HEK293 (cell line): ENCODE measurements around the gene MYBPH.

Source experiments
- CTCF ChIA-PET: fragments of 350-600 bp; formaldehyde crosslinking; extraction: SDS; loops from one replicate; lab custom pipeline; 2021; ENCODE audit warnings: antibody characterized with exemption; lab: Yijun Ruan, JAX
- POLR2A ChIA-PET: fragments of 300-600 bp; formaldehyde crosslinking; extraction: SDS; loops from one replicate; lab custom pipeline; 2020; ENCODE audit warnings: antibody characterized with exemption, inconsistent platforms; lab: Yijun Ruan, JAX
- H3K27ac ChIP-seq: fragments of 200-500 bp; sonication (Bioruptor generic); 2 replicates; pipeline ENCODE4 v1.5.1; 2014; ENCODE audit warnings: low read depth, low read length, control low read depth, inconsistent platforms; ENCODE audit errors: extremely low read depth
- H3K36me3 ChIP-seq, 2 experiments: fragments of 200-500 bp in 1 of 2; sonication (Bioruptor generic) in 1 of 2; 1 replicate in 1 of 2; 2 replicates in 1 of 2; pipeline ENCODE4 v1.5.1; 2014 to 2017; ENCODE audit warnings: inconsistent platforms in 2 of 2, low read length in 2 of 2; ENCODE audit not compliant: control insufficient read depth in 2 of 2, insufficient read depth in 1 of 2
- H3K4me1 ChIP-seq: fragments of 200-500 bp; sonication (Bioruptor generic); 2 replicates; pipeline ENCODE4 v1.5.1; 2014; ENCODE audit warnings: mild to moderate bottlenecking, low read length, inconsistent platforms; ENCODE audit not compliant: control insufficient read depth, insufficient read depth
- H3K4me3 ChIP-seq: 2 replicates; pipeline ENCODE4 v1.5.1; 2011; ENCODE audit warnings: low read depth, mild to moderate bottlenecking, control low read depth, low read length, moderate library complexity
- H3K9me3 ChIP-seq: fragments of 200-500 bp; sonication (Bioruptor generic); 2 replicates; pipeline ENCODE4 v1.5.1; 2014; ENCODE audit warnings: low read depth, low read length, inconsistent platforms; ENCODE audit not compliant: control insufficient read depth, insufficient read depth
- BCL6B ChIP-seq: fragments of 450-650 bp; formaldehyde crosslinking; IDR thresholded peaks from 2 replicates; pipeline ENCODE4 v1.5.1; 2017; ENCODE audit warnings: missing biosample characterization, missing genetic modification characterization
- HOXD13 ChIP-seq: sonication (generic); formaldehyde crosslinking; IDR thresholded peaks from 2 replicates; pipeline ENCODE4 v1.8.0; 2022; ENCODE audit warnings: missing genetic modification reagents, borderline replicate concordance
- SALL2 ChIP-seq: fragments of 450-650 bp; formaldehyde crosslinking; IDR thresholded peaks from 2 replicates; pipeline ENCODE4 v1.5.0; 2017; ENCODE audit warnings: missing biosample characterization, mild to moderate bottlenecking, missing genetic modification characterization, borderline replicate concordance
- TCF7L2 ChIP-seq: IDR thresholded peaks from 2 replicates; pipeline ENCODE4 v1.6.1; 2011; ENCODE audit warnings: low read depth, mild to moderate bottlenecking, inconsistent platforms, low read length, moderate library complexity, borderline replicate concordance
- ZBTB17 ChIP-seq: fragments of 450-650 bp; formaldehyde crosslinking; IDR thresholded peaks from 2 replicates; pipeline ENCODE4 v1.5.1; 2016; ENCODE audit warnings: missing biosample characterization, missing genetic modification characterization
- ZEB2 ChIP-seq: fragments of 450-650 bp; formaldehyde crosslinking; IDR thresholded peaks from 2 replicates; pipeline ENCODE4 v1.5.1; 2016; ENCODE audit warnings: missing biosample characterization, missing genetic modification characterization
- ZNF18 ChIP-seq: fragments of 450-650 bp; formaldehyde crosslinking; IDR thresholded peaks from 2 replicates; pipeline ENCODE4 v1.5.1; 2016; ENCODE audit warnings: missing biosample characterization, missing genetic modification characterization
- ZNF23 ChIP-seq: fragments of 450-650 bp; formaldehyde crosslinking; IDR thresholded peaks from 2 replicates; pipeline ENCODE4 v1.5.1; 2016; ENCODE audit warnings: missing biosample characterization, missing genetic modification characterization, borderline replicate concordance
- ZNF266 ChIP-seq: fragments of 450-650 bp; formaldehyde crosslinking; IDR thresholded peaks from 2 replicates; pipeline ENCODE4 v1.5.1; 2016; ENCODE audit warnings: missing biosample characterization, missing genetic modification characterization, low read depth
- ZNF292 ChIP-seq: fragments of 450-650 bp; formaldehyde crosslinking; IDR thresholded peaks from 2 replicates; pipeline ENCODE4 v1.5.1; 2016; ENCODE audit warnings: low read depth, missing biosample characterization, missing genetic modification characterization, borderline replicate concordance
- ZNF426 ChIP-seq: fragments of 450-650 bp; formaldehyde crosslinking; IDR thresholded peaks from 2 replicates; pipeline ENCODE4 v1.5.1; 2017; ENCODE audit warnings: missing biosample characterization, missing genetic modification characterization, mild to moderate bottlenecking, inconsistent platforms, moderate library complexity
- ZNF433 ChIP-seq: fragments of 450-650 bp; formaldehyde crosslinking; IDR thresholded peaks from 2 replicates; pipeline ENCODE4 v1.5.1; 2016; ENCODE audit warnings: missing biosample characterization, missing genetic modification characterization, low read depth
- ZNF510 ChIP-seq: fragments of 450-650 bp; formaldehyde crosslinking; IDR thresholded peaks from 2 replicates; pipeline ENCODE4 v1.5.1; 2018; ENCODE audit warnings: mild to moderate bottlenecking, missing genetic modification characterization, missing biosample characterization; ENCODE audit not compliant: insufficient replicate concordance
- ZNF513 ChIP-seq: fragments of 450-650 bp; IDR thresholded peaks from 2 replicates; pipeline ENCODE4 v1.5.1; 2018; ENCODE audit warnings: missing biosample characterization, missing genetic modification characterization
- ZNF600 ChIP-seq: fragments of 450-650 bp; formaldehyde crosslinking; IDR thresholded peaks from 2 replicates; pipeline ENCODE4 v1.5.1; 2016; ENCODE audit warnings: missing biosample characterization, missing genetic modification characterization
- ZNF623 ChIP-seq: fragments of 450-650 bp; formaldehyde crosslinking; IDR thresholded peaks from 2 replicates; pipeline ENCODE4 v1.5.1; 2016; ENCODE audit warnings: missing biosample characterization, missing genetic modification characterization
- ZNF658 ChIP-seq: fragments of 450-650 bp; formaldehyde crosslinking; IDR thresholded peaks from 2 replicates; pipeline ENCODE4; 2016; ENCODE audit warnings: missing biosample characterization, missing genetic modification characterization
- ZNF76 ChIP-seq: fragments of 450-650 bp; formaldehyde crosslinking; IDR thresholded peaks from 2 replicates; pipeline ENCODE4; 2016; ENCODE audit warnings: low read depth, missing biosample characterization, missing genetic modification characterization, borderline replicate concordance
- ZSCAN23 ChIP-seq: fragments of 450-650 bp; formaldehyde crosslinking; IDR thresholded peaks from 2 replicates; pipeline ENCODE4 v1.5.1; 2016; ENCODE audit warnings: missing biosample characterization, missing genetic modification characterization
- TF ChIP-seq, protein P1 (sequence below): fragments of 450-650 bp; formaldehyde crosslinking; IDR thresholded peaks from 2 replicates; pipeline ENCODE4 v1.5.1; 2016; ENCODE audit warnings: missing biosample characterization, missing genetic modification characterization

The MYBPH gene

GRCh38 chr1:203223012-203223775 is 47.6 kb upstream of the MYBPH start (continued):
- no peak for TF ChIP-seq BCL6B (tag by site-specific recombination)
- TF ChIP-seq ZSCAN23 (tag by site-specific recombination), result no peak

GRCh38 chr1:203219934-203220333 is 44.3 kb upstream of the MYBPH start:
- POLR2A ChIA-PET, result no interaction called here
- Histone ChIP-seq H3K9me3 (no peaks in the 10 kb centered on the region), H3K4me1 (no peaks in the 10 kb centered on the region)
- TF ChIP-seq, protein P1, sequence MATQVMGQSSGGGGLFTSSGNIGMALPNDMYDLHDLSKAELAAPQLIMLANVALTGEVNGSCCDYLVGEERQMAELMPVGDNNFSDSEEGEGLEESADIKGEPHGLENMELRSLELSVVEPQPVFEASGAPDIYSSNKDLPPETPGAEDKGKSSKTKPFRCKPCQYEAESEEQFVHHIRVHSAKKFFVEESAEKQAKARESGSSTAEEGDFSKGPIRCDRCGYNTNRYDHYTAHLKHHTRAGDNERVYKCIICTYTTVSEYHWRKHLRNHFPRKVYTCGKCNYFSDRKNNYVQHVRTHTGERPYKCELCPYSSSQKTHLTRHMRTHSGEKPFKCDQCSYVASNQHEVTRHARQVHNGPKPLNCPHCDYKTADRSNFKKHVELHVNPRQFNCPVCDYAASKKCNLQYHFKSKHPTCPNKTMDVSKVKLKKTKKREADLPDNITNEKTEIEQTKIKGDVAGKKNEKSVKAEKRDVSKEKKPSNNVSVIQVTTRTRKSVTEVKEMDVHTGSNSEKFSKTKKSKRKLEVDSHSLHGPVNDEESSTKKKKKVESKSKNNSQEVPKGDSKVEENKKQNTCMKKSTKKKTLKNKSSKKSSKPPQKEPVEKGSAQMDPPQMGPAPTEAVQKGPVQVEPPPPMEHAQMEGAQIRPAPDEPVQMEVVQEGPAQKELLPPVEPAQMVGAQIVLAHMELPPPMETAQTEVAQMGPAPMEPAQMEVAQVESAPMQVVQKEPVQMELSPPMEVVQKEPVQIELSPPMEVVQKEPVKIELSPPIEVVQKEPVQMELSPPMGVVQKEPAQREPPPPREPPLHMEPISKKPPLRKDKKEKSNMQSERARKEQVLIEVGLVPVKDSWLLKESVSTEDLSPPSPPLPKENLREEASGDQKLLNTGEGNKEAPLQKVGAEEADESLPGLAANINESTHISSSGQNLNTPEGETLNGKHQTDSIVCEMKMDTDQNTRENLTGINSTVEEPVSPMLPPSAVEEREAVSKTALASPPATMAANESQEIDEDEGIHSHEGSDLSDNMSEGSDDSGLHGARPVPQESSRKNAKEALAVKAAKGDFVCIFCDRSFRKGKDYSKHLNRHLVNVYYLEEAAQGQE (tag by site-specific recombination), result peak; percentile 93
- TF ChIP-seq TCF7L2, result no peak
- TF ChIP-seq ZNF18 (tag by site-specific recombination), result no peak
- TF ChIP-seq, all 188 proteins: peak for 1
- Histone ChIP-seq H3K36me3 (no peaks in the 10 kb centered on the region), H3K27ac (no peak overlapping the region), H3K4me3 (no peak overlapping the region)
- CTCF ChIA-PET, result interaction anchor here (0.9 to 13.0 kb wide), 3 partner anchors 46 to 180 kb away, joined by 3 to 293 read pairs (median 226); no protein-coding TSS in a partner anchor

- Histone ChIP-seq H3K9me3 (no peaks in the 10 kb centered on the region), H3K4me3 (no peak overlapping the region), H3K27ac (no peak overlapping the region), H3K36me3 (no peaks in the 10 kb centered on the region), H3K4me1 (no peaks in the 10 kb centered on the region)
- no peak for TF ChIP-seq ZNF433 (tag by site-specific recombination)
- ChIA-PET POLR2A (no interaction called here), CTCF (interaction anchor here (0.5 to 13.0 kb wide), 9 partner anchors 10 to 179 kb away, joined by 3 to 293 read pairs (median 5); no protein-coding TSS in a partner anchor)
These were observed 43.5 kb upstream of the MYBPH start for GRCh38 chr1:203219171-203219570.

- Histone ChIP-seq H3K9me3 (no peaks in the 10 kb centered on the region), H3K4me1 (no peaks in the 10 kb centered on the region), H3K36me3 (no peaks in the 10 kb centered on the region), H3K27ac (no peak overlapping the region), H3K4me3 (no peak overlapping the region)
- ChIA-PET CTCF (interaction anchor here (0.6 to 13.0 kb wide), 12 partner anchors 7 to 188 kb away, joined by 3 to 293 read pairs (median 6); no protein-coding TSS in a partner anchor), POLR2A (no interaction called here)
- TF ChIP-seq ZNF510 (no peak), ZNF23 (tag by site-specific recombination) (no peak), SALL2 (tag by site-specific recombination) (no peak), ZNF513 (tag by site-specific recombination) (no peak), HOXD13 (CRISPR knock-in tag) (no peak), ZEB2 (no peak), ZNF600 (tag by site-specific recombination) (no peak), ZNF266 (tag by site-specific recombination) (no peak), ZNF426 (tag by site-specific recombination) (no peak), ZNF76 (tag by site-specific recombination) (no peak), ZNF292 (tag by site-specific recombination) (no peak), ZNF623 (tag by site-specific recombination) (no peak), ZNF658 (tag by site-specific recombination) (no peak), ZBTB17 (tag by site-specific recombination) (no peak)
These were observed 42.0 kb upstream of the MYBPH start for GRCh38 chr1:203217668-203218067.
